HepG2 (cell line): Measurements from ENCODE around the gene NDUFS4. TPM values are rescaled to one million over a fixed set of nuclear protein-coding genes. Genes with fewer than 3 reads are reported as not detected.

ENCODE experiments used
- ATAC-seq: fragments of 200-7000 bp; cut with Tn5 transposase; 3 replicates; pipeline ENCODE4 v1.9.1; 2020; ENCODE audit warnings: mild to moderate bottlenecking, moderate library complexity
- BruUV-seq: library from RNA; stranded (reverse); fragments of 400-500 nt; replicated peaks from 2 replicates; lab custom pipeline; 2021; lab: Mats Ljungman, UMichigan
- CTCF ChIA-PET: fragments of 300-600 bp; formaldehyde crosslinking; extraction: SDS; loops from one replicate; lab custom pipeline; 2021; ENCODE audit warnings: low total read pairs, inconsistent platforms, low intra/inter-chr PET ratio; lab: Yijun Ruan, JAX
- POLR2A ChIA-PET: fragments of 350-600 bp; sonication (Branson Sonifier 250); formaldehyde crosslinking; loops from one replicate; lab custom pipeline; 2020; ENCODE audit warnings: antibody characterized with exemption, inconsistent platforms; lab: Yijun Ruan, JAX
- DNase-seq: peaks from one replicate; pipeline ENCODE4 v3.0.0-alpha.2; 2015; ENCODE audit warnings: low spot score
- FAIRE-seq: peaks from 3 replicates; lab custom pipeline; 2011; peaks lifted over from hg19 to GRCh38; lab: Jason Lieb, UNC
- H2AFZ ChIP-seq: one replicate; pipeline ENCODE4 v1.6.1; 2011; ENCODE audit warnings: low read length, inconsistent platforms
- H3K27ac ChIP-seq: fragments of 300-600 bp; 3 replicates; pipeline ENCODE4 v1.8.0; 2011; ENCODE audit warnings: mixed run types, mild to moderate bottlenecking, mixed read lengths, low read length, inconsistent platforms; ENCODE audit not compliant: insufficient read depth; ENCODE audit errors: extremely low read length
- H3K27me3 ChIP-seq, 2 experiments: fragments of 200-600 bp in 1 of 2; 2 replicates in 1 of 2; 3 replicates in 1 of 2; pipeline versions ENCODE4 v1.6.0 to v1.8.0; 2011; ENCODE audit warnings: low read length in 2 of 2, mild to moderate bottlenecking in 2 of 2, moderate library complexity in 2 of 2, inconsistent platforms in 1 of 2; ENCODE audit not compliant: insufficient read depth in 2 of 2, control insufficient read depth in 1 of 2
- H3K36me3 ChIP-seq, 2 experiments: fragments of 200-600 bp in 1 of 2; replicated peaks in 1 of 2; 2 replicates in 1 of 2; 3 replicates in 1 of 2; pipeline versions ENCODE4 v1.5.1 to v1.8.0; 2011; ENCODE audit warnings: low read length in 2 of 2, inconsistent platforms in 1 of 2; ENCODE audit not compliant: insufficient read depth in 2 of 2, control insufficient read depth in 1 of 2
- H3K4me1 ChIP-seq: 2 replicates; pipeline ENCODE4 v1.5.1; 2012; ENCODE audit warnings: low read length, inconsistent platforms; ENCODE audit not compliant: insufficient read depth
- H3K4me2 ChIP-seq: 2 replicates; pipeline ENCODE4 v1.6.0; 2011; ENCODE audit warnings: low read depth, low read length, inconsistent platforms
- H3K4me3 ChIP-seq, 3 experiments: fragments of 200-600 bp in 1 of 3; sonication (generic), shearing (Covaris generic) in 1 of 3; replicated peaks in 1 of 3; 2 replicates each; pipeline ENCODE4 v1.5.1; 2011 to 2016; ENCODE audit warnings: low read length in 3 of 3, inconsistent platforms in 2 of 3, low read depth in 2 of 3, mild to moderate bottlenecking in 2 of 3, control low read depth in 1 of 3, mixed read lengths in 1 of 3; ENCODE audit not compliant: insufficient read depth in 1 of 3
- H3K79me2 ChIP-seq: one replicate; pipeline ENCODE4 v1.6.1; 2011; ENCODE audit warnings: low read length, inconsistent platforms; ENCODE audit not compliant: insufficient read depth
- H3K9ac ChIP-seq: 2 replicates; pipeline ENCODE4 v1.6.0; 2011; ENCODE audit warnings: mild to moderate bottlenecking, low read depth, low read length, inconsistent platforms; ENCODE audit not compliant: insufficient read depth
- H3K9me3 ChIP-seq: 2 replicates; pipeline ENCODE4 v1.5.1; 2012; ENCODE audit warnings: mild to moderate bottlenecking, low read length
- H4K20me1 ChIP-seq: 2 replicates; pipeline ENCODE4 v1.6.0; 2011; ENCODE audit warnings: inconsistent platforms, mild to moderate bottlenecking, low read length, moderate library complexity; ENCODE audit not compliant: insufficient read depth
- MIER2 ChIP-seq: IDR thresholded peaks from 2 replicates; pipeline ENCODE4 v1.6.1; 2016; ENCODE audit warnings: missing biosample characterization, missing genetic modification reagents
- MYNN ChIP-seq: sonication (generic); formaldehyde crosslinking; IDR thresholded peaks from 2 replicates; pipeline ENCODE4 v1.4.0; 2020; ENCODE audit warnings: mild to moderate bottlenecking, low read depth, missing genetic modification reagents
- NKX3-1 ChIP-seq: sonication (generic); formaldehyde crosslinking; IDR thresholded peaks from 2 replicates; pipeline ENCODE4 v1.5.0; 2020; ENCODE audit warnings: missing genetic modification reagents
- ONECUT2 ChIP-seq: sonication (generic); formaldehyde crosslinking; IDR thresholded peaks from 2 replicates; pipeline ENCODE4 v1.4.0; 2020; ENCODE audit warnings: missing genetic modification reagents
- REST ChIP-seq, 2 experiments: IDR thresholded peaks; 2 replicates each; pipeline ENCODE4 v1.6.1; 2011 to 2012; ENCODE audit warnings: low read length in 2 of 2, borderline replicate concordance in 1 of 2, low read depth in 1 of 2, mild to moderate bottlenecking in 1 of 2, moderate library complexity in 1 of 2
- SMARCE1 ChIP-seq: fragments of 450-650 bp; IDR thresholded peaks from 2 replicates; pipeline ENCODE4 v1.6.1; 2017; ENCODE audit warnings: borderline replicate concordance
- SP140L ChIP-seq: sonication (generic); formaldehyde crosslinking; IDR thresholded peaks from 2 replicates; pipeline ENCODE4 v1.4.0; 2020; ENCODE audit warnings: missing genetic modification reagents, borderline replicate concordance
- THAP7 ChIP-seq: sonication (generic); formaldehyde crosslinking; IDR thresholded peaks from 2 replicates; pipeline ENCODE4 v1.8.1; 2023; ENCODE audit warnings: mild to moderate bottlenecking, missing genetic modification reagents
- ZNF296 ChIP-seq: sonication (generic); formaldehyde crosslinking; conservative IDR thresholded peaks from 2 replicates; pipeline ENCODE4 v1.5.0; 2020; ENCODE audit warnings: mild to moderate bottlenecking, missing genetic modification reagents
- ZNF317 ChIP-seq: sonication (generic); formaldehyde crosslinking; IDR thresholded peaks from 2 replicates; pipeline ENCODE4 v1.5.0; 2020; ENCODE audit warnings: mild to moderate bottlenecking, missing genetic modification reagents
- ZSCAN22 ChIP-seq: sonication (generic); formaldehyde crosslinking; IDR thresholded peaks from 2 replicates; pipeline ENCODE4 v1.4.0; 2020; ENCODE audit warnings: mild to moderate bottlenecking, missing genetic modification reagents
- WGBS: methylation state at CpG from one replicate; pipeline ENCODE4 v1.1.6; 2017; ENCODE audit warnings: low lambda C conversion rate; 5-methylcytosine and 5-hydroxymethylcytosine counted together
- in situ Hi-C: cut with HindIII; loops from 2 replicates; pipeline ENCODE4 v1.10.0; 2017; ENCODE audit warnings: low pct_unique_long_range_greater_than_20kb; ENCODE audit not compliant: extremely low pct_ligation_motif_present
- intact Hi-C: fragments of 100-400 bp; cut with micrococcal nuclease; formaldehyde crosslinking; loops from one replicate; pipeline ENCODE4 v1.10.0; 2022; ENCODE audit not compliant: unreplicated experiment
- polyA plus RNA-seq, 8 experiments: library from polyadenylated mRNA; depleted of rRNA in 3 of 8; stranded (reverse) in 7 of 8; unstranded in 1 of 8; fragments of >200 nt; fragmentation: Illumina TruSeq in 4 of 8; extraction: Trizol in 4 of 8; gene quantifications; 2 replicates each; pipeline versions ENCODE4 v1.2.1 to v1.2.3, GENCODE V29; 2011 to 2016; ENCODE audit warnings: low read depth in 4 of 8, missing spikeins in 1 of 8, mixed read lengths in 1 of 8; ENCODE audit not compliant: insufficient read depth in 1 of 8
- total RNA-seq, 5 experiments: library from RNA; depleted of rRNA; stranded (reverse); fragments of >200 nt; fragmentation: Illumina TruSeq; extraction: Trizol; gene quantifications; 2 replicates each; pipeline ENCODE4 v1.2.3, GENCODE V29; 2016; ENCODE audit warnings: low read depth in 1 of 5

Gene NDUFS4
- total and polyA plus RNA-seq, 2 of the 13 experiments (the other 11 are each of a cell fraction or from before 2014, with no cell fraction given) = 121 to 126 TPM

GRCh38 chr5:53616939-53617549 is 56.6 kb downstream of the NDUFS4 start:
- H3K79me2 ChIP-seq = no peaks in the 10 kb centered on the region
- WGBS = 95% methylated on average over 3 of the region's 3 CpGs
- no peak for ATAC-seq
- no peak overlapping the region for H3K27ac ChIP-seq
- H3K4me3 ChIP-seq = no peak overlapping the region
- DNase-seq = no peak
- in situ Hi-C loops = no loop called here
- no peaks in the 10 kb centered on the region for H3K36me3 ChIP-seq
- no TSS peak for BruUV-seq
- POLR2A ChIA-PET = no interaction called here
- intact Hi-C loops = no loop called here
- no peaks in the 10 kb centered on the region for H3K9me3 ChIP-seq
- H2AFZ ChIP-seq = no peak overlapping the region
- TF ChIP-seq REST (IDR thresholded peaks at IDR 0.05; ENCODE audit: borderline replicate concordance in 1 of 2, low read depth in 1 of 2, low read length in 2 of 2) = peak; percentile 19 to 91
- TF ChIP-seq SP140L (CRISPR knock-in tag) = no peak
- TF ChIP-seq MIER2 (CRISPR knock-in tag) = peak; percentile 87
- no peak overlapping the region for H3K4me2 ChIP-seq
- no peak for FAIRE-seq
- H3K9ac ChIP-seq = no peak overlapping the region
- no peaks in the 10 kb centered on the region for H3K4me1 ChIP-seq
- CTCF ChIA-PET = no interaction called here
- H3K27me3 ChIP-seq = no peaks in the 10 kb centered on the region
- H4K20me1 ChIP-seq = peaks cover 4% of the 10 kb centered on the region; the same call in 1 of the 2 replicates

- WGBS = 96% methylated on average over 4 of the region's 6 CpGs
- Histone ChIP-seq H3K4me3 (no peak overlapping the region), H3K27ac (no peak overlapping the region), H3K9me3 (no peaks in the 10 kb centered on the region), H3K4me2 (no peak overlapping the region), H4K20me1 (no peaks in the 10 kb centered on the region), H3K27me3 (no peaks in the 10 kb centered on the region), H2AFZ (no peak overlapping the region), H3K79me2 (no peaks in the 10 kb centered on the region), H3K36me3 (peaks cover 0 to 5% of the 10 kb centered on the region in 2 experiments; a peak in 2 of 5 replicates), H3K9ac (no peak overlapping the region), H3K4me1 (peaks cover 15% of the 10 kb centered on the region; the same call in 1 of the 2 replicates)
- DNase-seq (no peak), FAIRE-seq (no peak), ATAC-seq (no peak)
- CTCF ChIA-PET = no interaction called here
- POLR2A ChIA-PET = no interaction called here
- no TSS peak for BruUV-seq
- TF ChIP-seq ZNF296 (no peak), SMARCE1 (no peak), NKX3-1 (CRISPR knock-in tag) (no peak), ONECUT2 (CRISPR knock-in tag) (no peak), ZNF317 (CRISPR knock-in tag) (no peak), MYNN (CRISPR knock-in tag) (no peak), ZSCAN22 (CRISPR knock-in tag) (no peak), THAP7 (CRISPR knock-in tag) (no peak)
- intact Hi-C loops (no loop called here), in situ Hi-C loops (no loop called here)
Measured at GRCh38 chr5:53631251-53631650, 70.8 kb downstream of the NDUFS4 start.
